Transverse colon (tissue), 4 donors: ENCODE data around the gene ABCA10. TPM values are rescaled to one million over a fixed set of nuclear protein-coding genes. Genes with fewer than 3 reads are reported as not detected.

Source experiments
- DNase-seq: peaks from one replicate; pipeline ENCODE4 v3.0.0-alpha.2; 2019
- H3K27ac ChIP-seq, 4 donors: fragments of 200-600 bp; sonication (generic); 2 replicates each; pipeline ENCODE4 v1.5.1; 2016 to 2018; ENCODE audit warnings: inconsistent platforms in 4 of 4
- H3K27me3 ChIP-seq: fragments of 200-600 bp; sonication (generic); 2 replicates; pipeline ENCODE4 v1.5.1; 2017; ENCODE audit warnings: inconsistent platforms
- H3K36me3 ChIP-seq, 4 donors: fragments of 200-600 bp; sonication (generic); 2 replicates each; pipeline ENCODE4 v1.5.1; 2017 to 2019; ENCODE audit warnings: inconsistent platforms in 4 of 4
- H3K4me1 ChIP-seq, 4 donors: fragments of 200-600 bp; sonication (generic); 2 replicates each; pipeline ENCODE4 v1.5.1; 2017 to 2020; ENCODE audit warnings: inconsistent platforms in 4 of 4
- H3K4me3 ChIP-seq, 4 donors: fragments of 200-600 bp; sonication (generic); 1 replicate in 1 of 4; 2 replicates in 3 of 4; pipeline versions ENCODE4 v1.5.1 to v1.6.1; 2017 to 2019; ENCODE audit warnings: inconsistent platforms in 4 of 4
- H3K9me3 ChIP-seq, 2 donors: fragments of 200-600 bp; sonication (generic); 2 replicates each; pipeline ENCODE4 v1.5.1; 2017 to 2019; ENCODE audit warnings: inconsistent platforms in 2 of 2
- EP300 ChIP-seq: sonication (generic); formaldehyde crosslinking; IDR thresholded peaks from one replicate; pipeline ENCODE4 v1.6.1; 2017; ENCODE audit warnings: antibody characterized with exemption, low read depth
- POLR2A ChIP-seq: fragments of 450-650 bp; IDR thresholded peaks from one replicate; pipeline ENCODE4 v1.6.1; 2016; ENCODE audit warnings: antibody characterized with exemption, mild to moderate bottlenecking, moderate library complexity
- POLR2AphosphoS5 ChIP-seq, 3 donors: sonication (generic); formaldehyde crosslinking; IDR thresholded peaks; one replicate each; pipeline ENCODE4 v1.6.1; 2016; ENCODE audit warnings: antibody characterized with exemption in 3 of 3
- WGBS, 2 donors: methylation state at CpG; one replicate each; pipeline ENCODE4 v1.1.5; 2018; ENCODE audit warnings: low coverage in 1 of 2; 5-methylcytosine and 5-hydroxymethylcytosine counted together
- in situ Hi-C, 4 donors: fragments of 200-750 bp; cut with MboI; loops; one replicate each; pipeline versions ENCODE4 v1.15.0 to v1.15.1; 2017; ENCODE audit warnings: low sequenced_read_pairs in 3 of 4, low pct_ligation_motif_present in 1 of 4, low pct_unique_long_range_greater_than_20kb in 1 of 4
- intact Hi-C: fragments of 100-400 bp; cut with DNase I; formaldehyde crosslinking; loops from one replicate; pipeline ENCODE4 v1.15.1; 2023; ENCODE audit warnings: low total_unique reads
- total RNA-seq, 4 donors: library from RNA; depleted of rRNA; stranded (reverse); fragments of >200 nt; gene quantifications; one replicate each; pipeline ENCODE4 v1.1.0, GENCODE V29; 2016
- TF ChIP-seq, protein P1 (sequence below), 5 experiments: fragments of 200-600 bp in 3 of 5; fragments of 450-650 bp in 2 of 5; sonication (generic) in 3 of 5; IDR thresholded peaks; 1 replicate in 2 of 5; 2 replicates in 3 of 5; pipeline ENCODE4 v1.5.1; 2016 to 2017; ENCODE audit warnings: antibody characterized with exemption in 5 of 5, inconsistent platforms in 3 of 5, mild to moderate bottlenecking in 2 of 5, moderate library complexity in 1 of 5

The ABCA10 gene
- total RNA-seq, 4 donors from 2014 or later: 4.6 to 22.1 (median 13.0) TPM

DNA sequence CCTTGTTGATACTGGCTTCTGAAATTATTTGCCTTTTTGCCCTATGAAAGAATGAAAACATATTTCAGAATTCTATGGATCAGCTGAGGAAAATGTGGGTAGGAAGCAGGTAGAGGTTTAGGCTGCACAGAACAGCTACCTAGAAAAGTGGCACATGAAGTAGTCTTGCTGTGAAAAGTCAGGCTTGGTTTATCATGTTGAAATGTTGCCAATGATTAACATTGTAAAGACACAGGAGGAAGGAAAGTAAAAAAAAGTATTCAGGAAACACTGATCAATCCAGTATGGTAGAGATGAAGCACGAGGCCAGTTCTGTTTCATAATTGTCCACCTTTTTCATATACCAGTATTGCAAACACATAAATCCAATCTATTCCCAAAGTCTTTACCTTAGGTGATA lies 116.8 kb downstream of the ABCA10 start:
- H3K4me3 ChIP-seq: no peak overlapping the region
- H3K4me1 ChIP-seq: no peaks in the 10 kb centered on the region
- TF ChIP-seq POLR2A (no peak), POLR2AphosphoS5 (IDR thresholded peaks at IDR 0.05) (no peak), EP300 (no peak)
- TF ChIP-seq, protein P1, sequence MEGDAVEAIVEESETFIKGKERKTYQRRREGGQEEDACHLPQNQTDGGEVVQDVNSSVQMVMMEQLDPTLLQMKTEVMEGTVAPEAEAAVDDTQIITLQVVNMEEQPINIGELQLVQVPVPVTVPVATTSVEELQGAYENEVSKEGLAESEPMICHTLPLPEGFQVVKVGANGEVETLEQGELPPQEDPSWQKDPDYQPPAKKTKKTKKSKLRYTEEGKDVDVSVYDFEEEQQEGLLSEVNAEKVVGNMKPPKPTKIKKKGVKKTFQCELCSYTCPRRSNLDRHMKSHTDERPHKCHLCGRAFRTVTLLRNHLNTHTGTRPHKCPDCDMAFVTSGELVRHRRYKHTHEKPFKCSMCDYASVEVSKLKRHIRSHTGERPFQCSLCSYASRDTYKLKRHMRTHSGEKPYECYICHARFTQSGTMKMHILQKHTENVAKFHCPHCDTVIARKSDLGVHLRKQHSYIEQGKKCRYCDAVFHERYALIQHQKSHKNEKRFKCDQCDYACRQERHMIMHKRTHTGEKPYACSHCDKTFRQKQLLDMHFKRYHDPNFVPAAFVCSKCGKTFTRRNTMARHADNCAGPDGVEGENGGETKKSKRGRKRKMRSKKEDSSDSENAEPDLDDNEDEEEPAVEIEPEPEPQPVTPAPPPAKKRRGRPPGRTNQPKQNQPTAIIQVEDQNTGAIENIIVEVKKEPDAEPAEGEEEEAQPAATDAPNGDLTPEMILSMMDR (IDR thresholded peaks at IDR 0.05): no peak
- intact Hi-C loops: no loop called here
- H3K27ac ChIP-seq: no peak overlapping the region
- H3K36me3 ChIP-seq: no peaks in the 10 kb centered on the region
- no peak for DNase-seq
- H3K27me3 ChIP-seq: no peaks in the 10 kb centered on the region
- in situ Hi-C loops: no loop called here
- H3K9me3 ChIP-seq: no peaks in the 10 kb centered on the region
- 47 to 80% methylated on average over 1 of the region's 1 CpG for WGBS, 2 donors

DNA sequence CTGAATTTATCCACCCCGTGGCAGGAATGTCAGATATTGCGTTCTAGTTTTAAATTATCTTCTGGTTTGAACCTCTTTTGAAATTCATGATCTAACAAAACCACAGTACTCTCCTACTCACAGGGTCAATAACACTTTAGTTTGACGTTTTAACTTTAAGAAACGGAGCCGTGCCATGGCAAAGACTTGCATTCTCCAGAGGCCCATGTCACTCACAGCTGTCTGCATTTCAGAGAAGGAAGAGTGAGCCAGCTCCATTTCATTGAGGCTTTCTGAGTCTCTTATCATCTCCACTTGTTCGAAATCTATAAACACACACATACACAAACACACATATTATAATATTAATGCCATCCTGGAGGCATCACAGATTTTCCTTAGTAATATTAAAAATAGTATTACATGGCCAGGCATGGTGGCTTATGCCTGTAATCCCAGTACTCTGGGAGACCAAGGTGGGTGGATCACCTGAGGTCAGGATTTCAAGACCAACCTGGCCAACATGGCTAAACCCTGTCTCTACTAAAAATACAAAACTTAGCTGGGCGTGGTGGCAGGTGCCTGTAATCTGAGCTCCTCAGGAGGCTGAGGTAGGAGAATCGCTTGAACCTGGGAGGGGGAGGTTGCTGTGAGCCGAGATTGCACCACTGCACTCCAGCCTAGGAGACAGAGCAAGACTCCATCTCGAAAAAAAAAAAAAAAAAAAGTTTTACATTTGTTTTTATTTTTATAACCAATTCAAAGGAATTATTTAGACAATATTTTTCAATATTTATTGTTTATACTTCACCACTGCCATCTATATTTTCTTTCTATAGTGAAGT lies 122.5 kb downstream of the ABCA10 start:
- in situ Hi-C loops: no loop called here
- H3K36me3 ChIP-seq: no peaks in the 10 kb centered on the region
- no peak overlapping the region for H3K4me3 ChIP-seq
- DNase-seq: no peak
- intact Hi-C loops: no loop called here
- 85 to 87% methylated on average over 7 to 10 of the region's 10 CpGs for WGBS, 2 donors
- no peaks in the 10 kb centered on the region for H3K9me3 ChIP-seq
- TF ChIP-seq, protein P1 (IDR thresholded peaks at IDR 0.05): no peak
- no peak for TF ChIP-seq EP300
- TF ChIP-seq POLR2A: no peak
- TF ChIP-seq POLR2AphosphoS5 (IDR thresholded peaks at IDR 0.05): no peak
- no peak overlapping the region for H3K27ac ChIP-seq
- H3K4me1 ChIP-seq: no peaks in the 10 kb centered on the region
- H3K27me3 ChIP-seq: no peaks in the 10 kb centered on the region

DNA sequence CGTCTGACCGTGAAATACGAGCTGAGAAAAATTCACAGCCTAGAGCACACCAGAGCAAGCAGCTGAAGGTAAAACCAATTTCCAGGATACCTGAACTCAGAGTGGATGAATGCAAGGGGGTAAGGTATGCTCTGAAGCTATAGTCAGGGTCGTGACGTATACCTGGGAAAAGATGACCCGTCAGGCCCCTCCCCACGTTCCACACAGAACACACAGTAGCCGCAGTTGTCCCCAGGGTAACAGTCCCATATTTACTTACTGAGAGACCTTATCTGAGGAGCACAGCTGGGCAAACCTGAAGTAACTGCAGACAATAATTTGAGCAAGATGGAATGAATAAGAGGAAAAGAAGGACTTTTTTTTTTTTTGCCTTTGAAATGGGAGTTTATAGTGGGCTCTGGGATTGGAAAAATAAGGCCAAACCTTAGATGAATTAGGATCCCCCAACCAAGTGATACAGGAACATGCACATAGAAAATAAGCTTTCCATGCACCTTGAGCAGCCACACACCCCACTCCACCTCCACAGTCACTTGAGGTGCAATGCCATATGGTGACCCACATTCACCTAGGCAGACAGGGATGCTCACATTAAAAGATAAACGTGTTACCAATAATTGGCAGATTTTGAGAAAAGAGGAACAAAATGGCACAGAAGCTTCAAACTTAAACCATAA lies 124.9 kb downstream of the ABCA10 start:
- no peak for DNase-seq
- in situ Hi-C loops (no loop called here), intact Hi-C loops (no loop called here)
- H3K27ac ChIP-seq: no peak overlapping the region
- no peaks in the 10 kb centered on the region for H3K36me3 ChIP-seq
- H3K4me1 ChIP-seq: no peaks in the 10 kb centered on the region
- TF ChIP-seq POLR2A: no peak
- TF ChIP-seq EP300: no peak
- TF ChIP-seq, protein P1 (IDR thresholded peaks at IDR 0.05): no peak
- TF ChIP-seq POLR2AphosphoS5 (IDR thresholded peaks at IDR 0.05): no peak
- no peaks in the 10 kb centered on the region for H3K27me3 ChIP-seq
- no peak overlapping the region for H3K4me3 ChIP-seq
- WGBS, 2 donors: 85 to 86% methylated on average over 9 of the region's 9 CpGs
- no peaks in the 10 kb centered on the region for H3K9me3 ChIP-seq

DNA sequence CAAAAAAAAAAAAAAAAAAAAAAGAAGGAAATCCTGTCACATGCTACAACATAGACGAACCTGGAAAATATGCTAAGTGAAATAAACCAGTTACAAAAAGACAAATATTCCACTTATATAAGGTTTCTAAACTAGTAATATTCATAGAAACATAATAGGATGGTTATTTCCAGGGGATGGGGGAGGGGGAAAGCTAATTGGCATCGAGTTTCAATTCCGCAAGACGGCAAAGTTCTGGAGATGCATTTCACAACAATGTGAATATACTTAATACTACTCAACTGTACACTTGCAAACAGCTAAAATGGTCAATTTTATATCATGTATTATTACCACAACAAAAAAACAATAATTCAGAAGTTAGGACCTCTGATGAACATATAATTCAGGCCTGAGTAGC lies 130.0 kb downstream of the ABCA10 start:
- intact Hi-C loops (no loop called here), in situ Hi-C loops (loop anchor here in 1 of 4 donors (25.0 kb wide), 1 partner anchor 89 kb away; no protein-coding TSS in a partner anchor)
- WGBS, 2 donors: 86 to 90% methylated on average over 4 of the region's 4 CpGs
- TF ChIP-seq EP300 (no peak), POLR2AphosphoS5 (IDR thresholded peaks at IDR 0.05) (no peak), POLR2A (no peak)
- TF ChIP-seq, protein P1 (IDR thresholded peaks at IDR 0.05): no peak
- no peaks in the 10 kb centered on the region for H3K36me3 ChIP-seq
- H3K4me3 ChIP-seq: no peak overlapping the region
- no peak overlapping the region for H3K27ac ChIP-seq
- DNase-seq: no peak
- no peaks in the 10 kb centered on the region for H3K4me1 ChIP-seq
- H3K27me3 ChIP-seq: no peaks in the 10 kb centered on the region
- no peaks in the 10 kb centered on the region for H3K9me3 ChIP-seq
